D341Med (cell line): ENCODE results near the gene CC2D1A.
A peak's percentile ranks its signal among the peaks of the same experiment; 100 is the strongest.

Experiments
- DNase-seq: peaks from one replicate; pipeline ENCODE4 v3.0.0; 2012; ENCODE audit warnings: low spot score

The CC2D1A gene

DNA sequence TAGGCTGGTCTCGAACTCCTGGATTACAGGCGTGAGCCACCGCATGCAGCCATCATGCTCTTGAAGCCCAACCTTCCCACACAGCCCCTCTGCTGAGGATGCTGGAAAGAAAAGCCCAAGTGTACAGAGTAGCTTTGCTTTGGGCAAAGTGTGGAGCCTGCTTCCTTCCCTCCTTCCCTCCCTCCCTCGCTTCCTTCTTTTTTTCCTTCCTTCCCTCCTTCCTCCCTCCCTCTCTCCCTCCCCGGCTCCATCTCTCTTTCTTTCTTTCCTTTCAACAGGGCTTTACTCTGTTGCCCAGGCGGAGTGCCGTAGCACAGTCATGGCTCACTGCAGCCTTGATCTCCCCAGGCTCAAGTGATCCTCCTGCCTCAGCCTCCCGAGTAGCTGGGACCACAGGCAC is 2.7 kb downstream of the CC2D1A start:
- no peak for DNase-seq

DNA sequence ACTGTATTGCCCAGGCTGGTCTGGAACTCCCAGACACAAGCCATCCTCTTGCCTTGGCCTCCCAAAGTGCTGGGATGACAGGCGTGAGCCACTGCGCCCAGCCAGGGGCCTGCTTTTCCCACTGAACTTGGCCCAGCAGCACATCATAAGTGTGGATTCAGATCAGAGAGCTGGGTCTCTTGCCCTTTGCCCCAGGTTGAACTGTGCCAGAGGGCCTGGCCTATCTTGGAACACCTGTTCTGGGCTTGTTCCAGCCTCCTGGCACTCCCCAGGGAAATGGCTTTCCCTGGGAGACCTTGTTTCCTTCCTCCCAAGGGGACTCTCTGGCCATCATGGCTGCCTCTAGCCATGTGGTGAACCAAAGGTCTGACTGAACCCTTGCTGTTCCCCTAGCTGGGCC is 3.4 kb downstream of the CC2D1A start:
- DNase-seq, result no peak

DNA sequence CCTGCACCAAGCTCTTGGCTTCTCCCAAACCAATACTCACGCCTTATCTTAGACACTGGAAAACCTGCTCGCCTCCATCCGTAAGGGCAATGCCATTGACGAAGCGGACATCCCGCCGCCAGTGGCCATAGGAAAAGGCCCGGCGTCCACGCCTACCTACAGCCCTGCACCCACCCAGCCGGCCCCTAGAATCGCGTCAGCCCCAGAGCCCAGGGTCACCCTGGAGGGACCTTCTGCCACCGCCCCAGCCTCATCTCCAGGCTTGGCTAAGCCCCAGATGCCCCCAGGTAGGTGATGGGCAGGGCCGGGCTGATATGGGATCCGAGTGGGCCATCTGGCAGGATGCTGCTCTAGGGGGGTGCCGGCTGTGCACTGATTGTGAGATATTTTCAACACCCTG is 7.4 kb downstream of the CC2D1A start:
- DNase-seq, result no peak

DNA sequence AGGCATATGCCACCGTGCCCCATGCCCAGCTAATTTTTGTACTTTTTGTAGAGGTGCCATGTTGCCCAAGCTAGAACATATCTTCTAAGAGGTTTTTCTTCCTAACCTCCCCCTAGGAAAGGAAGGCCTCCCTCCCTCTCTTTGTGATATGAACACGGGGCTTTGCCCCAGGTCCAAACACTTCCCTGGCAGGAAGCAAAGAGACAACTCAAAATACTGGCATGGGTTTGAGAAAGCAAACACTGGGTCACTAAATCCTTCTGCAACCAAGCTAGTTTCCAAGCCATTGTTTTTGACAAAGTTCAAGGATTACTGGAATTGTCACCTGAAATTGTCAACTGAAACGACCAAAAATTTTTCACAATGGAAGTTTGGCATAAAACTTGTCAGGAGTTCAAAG is 8.8 kb downstream of the CC2D1A start:
- no peak for DNase-seq

DNA sequence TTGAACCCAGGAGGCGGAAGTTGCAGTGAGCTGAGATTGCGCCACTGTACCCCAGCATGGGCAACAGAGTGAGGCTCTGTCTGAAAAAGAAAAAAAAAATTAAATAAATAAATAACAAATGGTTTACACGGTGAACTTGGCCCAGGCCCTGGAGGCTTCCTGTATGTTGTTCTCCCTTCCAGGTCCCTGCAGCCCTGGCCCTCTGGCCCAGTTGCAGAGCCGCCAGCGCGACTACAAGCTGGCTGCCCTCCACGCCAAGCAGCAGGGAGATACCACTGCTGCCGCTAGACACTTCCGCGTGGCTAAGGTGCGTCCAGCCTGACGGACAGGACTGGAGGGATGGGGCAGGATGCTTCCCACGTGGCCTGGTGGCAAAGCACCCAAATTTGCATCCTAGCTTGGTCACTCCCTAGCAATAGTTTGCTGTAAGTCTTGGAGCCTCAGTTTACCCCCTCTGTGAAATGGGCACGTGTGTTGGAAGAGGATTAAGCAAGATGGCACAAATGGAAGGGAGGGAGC is 11.9 kb downstream of the CC2D1A start:
- DNase-seq, result no peak

DNA sequence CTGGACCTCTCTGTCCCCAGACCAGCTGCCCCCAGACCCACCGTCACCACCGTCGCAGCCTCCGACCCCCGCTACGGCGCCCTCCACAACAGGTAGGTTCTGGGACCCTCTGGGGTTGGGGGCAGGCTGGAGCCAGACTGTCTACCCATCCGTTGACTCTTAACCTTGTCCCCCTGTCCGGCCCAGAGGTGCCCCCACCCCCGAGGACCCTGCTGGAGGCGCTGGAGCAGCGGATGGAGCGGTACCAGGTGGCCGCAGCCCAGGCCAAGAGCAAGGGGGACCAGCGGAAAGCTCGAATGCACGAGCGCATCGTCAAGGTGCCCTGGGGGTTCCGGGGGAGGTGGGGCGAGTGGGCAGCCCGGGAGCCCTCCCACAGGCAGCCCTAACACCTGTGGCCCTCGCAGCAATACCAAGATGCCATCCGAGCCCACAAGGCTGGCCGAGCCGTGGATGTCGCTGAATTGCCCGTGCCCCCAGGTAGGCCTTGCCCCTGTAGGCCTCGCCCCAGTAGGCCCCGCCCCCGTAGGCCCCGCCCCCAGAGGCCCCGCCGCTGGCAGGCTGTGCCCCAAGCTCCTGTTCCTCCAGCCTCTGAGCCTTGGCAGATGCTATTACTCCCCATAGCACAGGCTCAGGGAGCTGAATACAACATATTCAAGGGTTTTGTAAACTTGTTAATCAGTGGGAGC is 12.9 kb downstream of the CC2D1A start:
- DNase-seq, result peak; percentile 37

DNA sequence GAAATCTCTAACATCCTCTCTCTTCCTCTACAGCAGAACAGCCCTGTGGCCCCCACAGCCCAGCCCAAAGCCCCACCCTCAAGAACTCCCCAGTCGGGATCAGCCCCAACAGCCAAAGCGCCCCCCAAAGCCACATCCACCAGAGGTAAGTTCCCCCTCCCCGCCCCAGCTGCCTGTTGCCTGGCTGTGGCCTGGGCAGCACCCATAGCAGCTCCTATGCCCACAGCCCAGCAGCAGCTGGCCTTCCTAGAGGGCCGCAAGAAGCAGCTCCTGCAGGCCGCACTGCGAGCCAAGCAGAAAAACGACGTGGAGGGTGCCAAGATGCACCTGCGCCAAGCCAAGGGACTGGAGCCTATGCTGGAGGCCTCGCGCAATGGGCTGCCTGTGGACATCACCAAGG is 14.5 kb downstream of the CC2D1A start:
- DNase-seq, result no peak

DNA sequence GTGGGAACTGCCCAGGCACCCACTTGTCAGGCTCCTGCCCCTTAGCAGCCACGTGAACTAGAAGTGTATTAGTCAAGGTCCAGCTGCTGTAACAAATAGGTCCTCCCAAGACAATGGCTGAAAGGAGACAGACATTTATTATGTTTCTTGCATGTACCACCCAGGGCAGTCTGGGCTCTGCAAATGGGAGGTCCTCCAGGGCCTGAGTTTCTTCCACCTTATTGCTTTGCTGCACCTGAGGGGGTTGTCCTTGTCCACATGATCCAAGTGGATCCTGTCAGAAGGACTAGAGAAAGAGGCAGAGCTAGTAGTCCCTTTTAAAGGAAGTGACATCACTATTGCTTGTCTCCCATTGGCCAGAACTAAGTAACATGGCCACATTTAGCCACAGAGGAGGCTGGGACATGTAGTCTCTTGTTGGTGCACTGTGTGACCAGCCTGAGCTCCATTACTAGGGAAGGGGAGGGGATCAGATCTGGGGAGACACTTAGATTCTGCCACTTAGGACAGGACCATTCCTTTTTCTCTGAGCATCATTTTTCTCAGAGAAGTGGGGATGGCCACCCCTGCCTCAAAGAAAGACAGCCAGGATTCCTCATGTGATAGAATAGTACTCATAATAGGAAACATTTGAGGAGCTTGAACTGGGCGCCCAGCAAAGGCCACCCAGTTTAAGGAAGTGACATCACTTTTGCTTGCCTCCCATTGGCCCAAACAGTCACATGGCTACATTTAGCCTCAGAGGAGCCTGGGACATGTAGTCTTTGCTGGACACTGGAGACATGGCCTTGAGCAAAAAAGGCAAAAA is 15.1 kb downstream of the CC2D1A start:
- no peak for DNase-seq

DNA sequence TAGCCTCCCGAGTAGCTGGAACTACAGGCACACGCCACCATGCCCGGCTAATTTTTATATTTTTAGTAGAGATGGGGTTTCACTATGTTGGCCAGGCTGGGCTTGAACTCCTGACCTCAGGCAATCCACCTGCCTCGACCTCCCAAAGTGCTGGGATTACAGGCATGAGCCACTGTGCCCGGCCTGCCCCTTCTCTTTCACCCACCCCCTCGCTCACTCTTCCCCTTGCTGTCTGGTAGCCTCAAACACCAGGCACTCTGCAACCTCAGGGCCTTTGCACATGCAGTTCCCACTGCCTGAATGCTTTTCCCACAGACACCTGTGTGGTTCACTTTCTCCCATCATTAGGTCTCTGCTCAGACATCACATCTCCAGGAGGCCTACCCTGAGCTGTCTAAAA is 16.1 kb downstream of the CC2D1A start:
- peak; percentile 2 for DNase-seq

DNA sequence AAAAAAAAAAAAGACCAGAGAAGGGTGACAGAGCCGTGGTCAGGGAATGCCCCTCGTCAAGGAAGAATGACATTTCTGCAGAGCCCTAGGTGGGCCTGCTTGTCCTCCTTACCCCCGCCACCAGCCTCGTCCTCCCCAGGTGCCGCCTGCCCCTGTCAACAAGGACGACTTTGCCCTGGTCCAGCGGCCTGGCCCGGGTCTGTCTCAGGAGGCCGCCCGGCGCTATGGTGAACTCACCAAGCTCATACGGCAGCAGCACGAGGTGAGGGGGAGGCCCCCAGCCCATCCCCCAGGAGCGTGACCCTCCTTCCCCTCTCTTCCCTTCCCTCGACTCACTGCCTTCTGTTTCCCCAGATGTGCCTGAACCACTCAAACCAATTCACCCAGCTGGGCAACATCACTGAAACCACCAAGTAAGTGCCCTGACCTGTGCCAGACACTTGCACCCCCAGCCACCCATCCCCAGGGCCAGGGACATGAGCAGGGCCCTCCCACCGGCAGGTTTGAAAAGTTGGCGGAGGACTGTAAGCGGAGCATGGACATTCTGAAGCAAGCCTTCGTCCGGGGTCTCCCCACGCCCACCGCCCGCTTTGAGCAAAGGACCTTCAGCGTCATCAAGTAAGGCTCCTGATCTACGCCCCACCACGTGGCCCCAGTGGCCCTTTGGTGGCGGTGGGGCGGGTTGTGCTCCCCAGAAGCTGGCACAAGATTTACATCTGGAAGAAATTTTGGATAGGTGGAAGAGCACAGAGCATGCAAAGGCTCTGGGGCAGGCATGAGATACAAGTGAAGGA is 17.4 kb downstream of the CC2D1A start:
- DNase-seq, result no peak

DNA sequence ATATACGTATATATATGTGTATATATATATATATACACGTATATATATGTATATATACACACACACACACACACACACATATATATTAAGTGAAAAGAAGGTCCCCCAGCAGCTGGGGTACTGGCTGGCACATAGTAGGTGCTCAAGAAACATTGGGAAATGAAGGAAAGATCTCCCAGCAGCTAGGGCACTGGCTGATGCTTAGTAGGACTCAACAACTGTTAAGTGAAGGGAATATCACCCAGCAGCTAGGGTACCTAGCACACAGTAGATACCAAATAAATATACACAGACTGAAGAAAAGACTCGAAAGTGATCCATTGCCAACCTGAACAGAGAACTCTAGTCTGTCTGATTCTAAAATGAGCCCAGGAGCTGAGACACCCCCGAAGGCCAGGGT is 20.0 kb downstream of the CC2D1A start:
- no peak for DNase-seq

DNA sequence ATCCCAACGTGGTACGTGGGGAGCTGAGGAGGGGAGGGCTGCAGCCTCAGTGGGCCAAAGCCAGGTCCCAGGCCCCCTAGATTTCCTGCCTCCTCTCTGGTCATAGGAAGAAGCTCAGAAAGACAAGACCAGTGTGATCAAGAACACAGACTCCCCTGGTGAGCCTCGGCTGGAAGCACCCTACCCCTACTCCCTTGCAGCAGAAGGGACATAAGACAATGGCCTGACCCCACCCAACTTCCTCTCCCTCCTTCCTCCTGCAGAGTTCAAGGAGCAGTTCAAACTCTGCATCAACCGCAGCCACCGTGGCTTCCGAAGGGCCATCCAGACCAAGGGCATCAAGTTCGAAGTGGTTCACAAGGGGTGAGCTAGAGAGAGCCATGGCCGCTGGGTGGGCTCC is 20.7 kb downstream of the CC2D1A start:
- DNase-seq, result no peak

DNA sequence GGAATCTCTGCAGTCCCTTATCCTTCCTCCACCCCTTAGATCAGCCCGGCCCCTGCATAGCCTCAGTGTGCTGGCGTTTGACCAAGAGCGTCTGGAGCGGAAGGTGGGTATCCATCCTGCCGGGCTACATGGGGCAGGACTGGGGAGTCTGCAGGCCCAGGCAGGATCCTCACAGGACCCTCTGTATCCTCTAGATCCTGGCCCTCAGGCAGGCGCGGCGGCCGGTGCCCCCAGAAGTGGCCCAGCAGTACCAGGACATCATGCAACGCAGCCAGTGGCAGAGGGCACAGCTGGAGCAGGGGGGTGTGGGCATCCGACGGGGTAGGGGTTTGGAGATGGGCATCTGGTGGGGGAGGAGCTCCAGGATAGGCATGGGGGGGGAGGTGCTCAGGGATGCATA is 23.3 kb downstream of the CC2D1A start:
- peak; percentile 39 for DNase-seq

DNA sequence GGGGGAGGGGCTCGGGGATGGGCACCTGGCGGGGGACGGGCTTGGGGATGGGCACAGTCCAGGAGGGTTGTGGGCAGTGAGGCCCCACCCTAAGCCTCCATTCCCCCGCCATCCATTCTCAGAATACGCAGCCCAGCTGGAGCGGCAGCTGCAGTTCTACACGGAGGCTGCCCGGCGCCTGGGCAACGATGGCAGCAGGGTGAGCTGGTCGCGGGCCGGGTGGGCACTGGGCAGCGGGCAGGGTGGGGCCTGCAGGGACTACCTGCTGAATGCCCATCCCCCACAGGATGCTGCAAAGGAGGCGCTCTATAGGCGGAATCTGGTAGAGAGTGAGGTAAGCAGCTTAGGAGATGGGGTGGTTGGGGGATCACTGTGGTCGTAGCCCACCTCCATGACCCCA is 24.0 kb downstream of the CC2D1A start:
- peak; percentile 26 for DNase-seq

DNA sequence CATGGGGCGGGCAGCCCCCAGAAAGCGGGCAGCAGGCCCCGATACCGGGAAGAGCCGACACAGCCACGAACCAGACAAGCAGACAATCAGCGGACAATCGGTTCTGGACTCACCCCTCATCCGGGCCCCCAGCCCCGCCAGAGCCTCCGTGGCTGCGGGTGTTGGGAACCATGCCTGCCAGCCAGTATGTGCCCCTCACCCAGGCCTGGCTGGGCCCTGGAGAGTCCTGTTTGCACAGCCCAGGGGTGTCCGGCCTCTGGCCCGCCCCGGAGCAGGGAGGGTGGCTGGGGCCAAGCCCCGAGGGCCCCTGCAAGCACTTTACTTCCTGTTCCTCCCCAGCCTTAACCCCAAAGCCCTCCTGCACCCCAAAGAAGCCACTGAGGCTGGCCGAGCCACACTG is 24.4 kb downstream of the CC2D1A start:
- peak; percentile 34 for DNase-seq

DNA sequence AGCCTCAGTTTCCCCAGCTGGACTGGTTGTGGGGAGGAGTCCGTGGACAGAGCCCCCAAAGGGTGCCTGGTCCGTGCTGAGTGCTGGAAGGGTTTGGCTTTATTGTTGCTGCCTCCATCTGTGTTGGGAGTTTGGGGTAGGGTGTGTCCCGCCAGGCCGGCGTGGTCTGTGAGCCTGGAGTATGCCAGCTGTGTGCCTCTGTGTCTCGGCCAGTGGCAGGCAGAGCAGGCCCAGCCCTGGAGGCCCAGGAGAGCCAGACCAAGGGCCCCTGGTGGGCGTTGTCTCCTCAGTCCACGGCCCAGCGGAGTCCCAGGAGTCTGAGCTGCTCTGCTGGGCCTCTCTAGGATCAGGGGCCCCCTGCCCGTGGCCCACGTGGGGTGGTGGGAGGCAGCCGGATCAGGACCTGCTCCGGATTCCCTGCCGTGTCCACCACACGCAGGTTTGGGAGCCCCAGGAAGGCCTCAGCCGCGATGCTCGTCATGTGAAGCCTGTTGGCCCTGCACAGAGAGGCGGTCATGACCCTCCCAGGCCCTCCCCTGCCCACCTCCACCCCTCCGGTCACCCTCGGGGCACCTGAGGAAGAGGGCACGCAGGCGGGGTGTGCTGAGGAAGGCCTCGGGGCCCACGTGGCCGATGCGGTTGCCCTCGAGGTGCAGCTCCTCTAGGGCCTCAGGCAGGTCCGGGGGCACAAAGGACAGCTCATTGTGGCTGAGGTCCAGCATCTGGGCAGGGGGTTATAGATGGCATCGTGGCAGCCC is 25.6 kb downstream of the CC2D1A start:
- DNase-seq, result no peak

DNA sequence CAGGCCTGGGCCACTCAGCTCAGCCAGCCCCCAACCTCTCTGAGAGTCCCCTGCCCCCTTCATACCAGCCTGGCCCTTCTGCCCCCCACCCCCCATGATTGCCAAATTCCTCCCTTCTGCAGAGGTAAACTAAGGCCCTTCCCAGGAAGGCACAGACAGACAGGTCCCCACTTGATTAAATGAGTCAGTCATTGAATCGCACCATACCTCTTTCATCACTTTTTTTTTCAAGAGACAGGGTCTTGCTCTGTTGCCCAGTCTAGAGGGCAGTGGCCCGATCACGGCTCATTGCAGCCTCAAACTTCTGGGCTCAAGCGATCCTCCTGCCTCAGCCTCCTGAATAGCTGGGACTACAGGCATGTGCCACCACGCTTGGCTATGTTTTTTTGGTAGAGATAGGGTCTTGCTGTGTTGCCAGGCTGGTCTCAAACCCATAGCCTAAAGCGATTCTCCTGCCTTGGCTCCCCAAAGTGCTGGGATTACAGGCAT is 26.2 kb downstream of the CC2D1A start:
- DNase-seq, result no peak

DNA sequence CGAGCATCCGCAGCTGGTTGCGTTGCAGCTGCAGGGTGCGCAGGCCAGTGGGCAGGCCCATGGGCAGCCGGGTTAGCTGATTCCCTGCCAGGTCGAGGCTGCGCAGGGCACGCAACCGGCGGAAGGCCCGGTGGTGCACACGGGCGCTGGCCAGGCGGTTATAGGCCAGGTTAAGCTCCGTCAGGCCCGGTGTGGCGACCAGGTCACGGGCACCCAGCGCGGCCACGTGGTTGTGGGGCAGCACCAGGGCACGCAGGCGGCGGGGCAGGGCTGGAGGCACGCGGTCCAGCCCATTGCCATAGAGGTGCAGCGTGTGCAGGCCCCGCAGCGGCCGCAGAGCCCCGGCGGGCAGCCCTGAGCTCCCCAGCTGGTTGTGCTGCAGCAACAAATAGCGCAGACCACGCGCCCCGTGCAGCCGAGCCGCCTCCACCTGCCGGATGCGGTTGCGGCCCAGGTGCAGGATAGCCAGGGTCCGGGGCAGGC is 27.0 kb downstream of the CC2D1A start:
- peak; percentile 41 for DNase-seq

DNA sequence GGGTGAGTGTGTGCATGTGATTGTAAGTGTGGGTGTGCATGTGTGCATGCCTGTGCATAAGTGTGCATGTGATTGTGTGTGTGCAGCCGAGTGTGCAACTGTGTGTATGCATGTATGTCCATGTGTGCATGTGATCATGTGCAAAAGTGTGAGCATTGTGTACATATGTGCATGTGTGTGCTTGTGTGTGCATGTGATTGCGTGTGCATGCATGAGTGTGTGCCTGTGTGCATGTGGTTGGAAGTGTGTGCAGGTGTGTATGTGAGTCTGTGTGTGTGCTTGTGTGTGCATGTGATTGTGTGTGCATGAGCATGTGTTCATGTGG is 28.7 kb downstream of the CC2D1A start:
- DNase-seq, result peak; percentile 4

DNA sequence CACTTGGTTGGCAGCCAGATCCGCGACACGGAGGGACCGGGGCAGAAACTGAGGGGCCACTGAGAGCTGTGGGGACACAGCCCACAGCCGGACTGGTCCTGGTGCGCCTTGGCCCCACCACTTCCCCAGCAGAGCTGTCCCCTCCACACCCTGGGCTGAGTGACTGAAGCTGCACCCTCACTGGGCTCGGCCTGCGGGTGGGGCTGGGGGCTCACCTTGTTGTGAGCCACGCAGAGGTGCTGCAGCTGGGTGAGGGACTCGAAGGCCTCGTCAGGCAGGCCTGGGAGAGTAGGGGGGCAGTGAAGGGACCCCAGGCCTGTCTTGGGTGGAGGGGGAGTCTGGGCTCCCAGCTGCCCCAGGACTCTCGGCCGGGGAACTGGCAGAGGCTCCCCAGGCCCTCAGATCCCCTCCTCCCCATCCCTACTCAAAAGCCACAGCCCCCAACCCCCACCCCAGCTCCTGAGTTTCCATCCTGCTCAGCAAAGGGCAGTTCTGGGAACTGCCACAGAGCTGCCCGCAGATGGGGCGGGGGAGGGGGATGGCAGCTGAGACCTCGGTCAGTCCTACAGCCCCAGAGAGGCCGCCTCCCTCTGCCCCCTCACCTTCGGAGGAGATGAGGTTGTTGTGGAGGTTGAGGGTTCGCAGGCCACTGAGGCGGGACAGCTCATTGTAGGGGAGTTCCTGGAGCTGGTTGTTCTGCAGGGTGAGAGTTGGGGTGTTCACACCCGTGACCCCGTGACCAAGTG is 29.9 kb downstream of the CC2D1A start:
- peak; percentile 31 for DNase-seq
